Activated T-helper 1 cell treated with anti-CD3 and anti-CD28 coated beads, Interleukin-2, amount 50 U/mL, for 16 hours (primary cell): Measurements from ENCODE around the gene GOLGA3.
"Not testable (repeated sequence)": the region's sequence is repeated elsewhere in the genome, so short reads cannot be mapped to it uniquely, and the experiment has no call there.

Experiments
- DNase-seq, 2 donors: peaks; one replicate each; pipeline ENCODE4 v3.0.0-alpha.2; 2020; ENCODE audit warnings: low read depth in 1 of 2, low spot score in 1 of 2

GOLGA3 gene

DNA sequence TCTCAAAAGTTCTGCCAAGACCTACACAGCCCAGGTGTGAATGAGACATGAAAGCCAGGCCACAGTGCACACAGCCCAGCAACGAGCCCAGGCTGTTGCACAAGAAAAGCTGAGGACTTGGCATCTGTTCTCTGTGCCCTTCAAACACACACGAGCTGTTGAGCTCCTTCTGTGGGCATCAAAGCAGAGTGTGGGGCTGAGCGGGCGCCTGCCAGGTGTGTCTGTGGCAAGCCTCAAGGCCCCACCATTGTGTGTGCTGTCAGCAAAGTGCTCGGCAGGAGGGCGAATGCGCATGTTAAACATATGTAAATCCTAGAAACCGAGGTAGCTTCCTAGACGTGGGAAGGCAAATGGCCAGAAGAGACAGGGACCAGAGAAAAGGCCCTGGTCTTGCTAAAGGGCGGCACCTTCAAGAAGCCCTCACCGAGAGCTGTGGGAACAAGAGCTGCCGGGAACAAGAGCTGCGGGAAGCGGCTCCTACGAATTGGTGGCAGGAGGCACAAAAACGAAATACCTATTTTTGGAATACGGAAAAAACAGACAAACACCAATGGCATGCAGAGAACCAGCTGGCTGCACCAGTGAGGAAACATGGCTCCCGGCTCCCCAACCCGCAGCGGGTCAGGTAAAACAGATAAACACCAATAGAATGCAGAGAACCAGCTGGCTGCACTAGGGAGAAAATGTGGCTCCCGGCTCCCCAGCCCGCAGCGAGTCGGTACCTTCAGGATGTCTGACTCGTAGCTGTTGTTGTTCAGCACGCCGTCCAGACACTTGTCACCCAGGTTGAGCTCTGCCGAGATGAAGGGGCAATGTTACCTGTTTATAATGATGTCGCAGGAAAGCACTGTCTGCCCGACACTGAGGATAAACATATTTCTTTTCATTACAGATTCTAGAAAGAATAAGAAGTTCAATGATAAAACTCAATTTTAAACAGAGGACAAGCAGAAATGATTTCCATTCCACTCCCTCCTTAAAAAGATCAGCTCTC is 19.0 kb upstream of the GOLGA3 start:
- no peak for DNase-seq

- not testable (repeated sequence) for DNase-seq
Measured at GRCh38 chr12:132844681-132845080, 16.0 kb upstream of the GOLGA3 start.

- DNase-seq, result no peak
Measured at GRCh38 chr12:132842449-132843045, 13.9 kb upstream of the GOLGA3 start.

DNA sequence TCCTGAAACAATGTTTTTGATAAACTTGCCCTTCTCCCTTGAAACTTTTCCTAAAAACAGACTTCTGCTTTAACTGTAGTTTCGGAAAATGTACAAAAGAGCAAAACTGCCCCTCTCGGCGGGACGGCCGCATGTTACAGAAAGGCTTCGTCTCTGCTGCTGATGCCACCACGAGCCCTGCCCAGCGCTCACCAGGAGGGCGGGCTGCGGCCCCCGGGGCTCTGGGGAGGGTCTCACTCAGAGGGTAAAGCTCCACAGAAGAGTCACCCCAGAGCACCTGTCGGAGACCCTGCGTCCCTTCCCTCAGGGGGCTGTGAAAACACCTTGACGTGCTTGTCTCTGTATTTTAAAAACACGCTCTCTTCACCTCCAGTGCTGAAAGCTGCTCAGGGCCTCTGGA is 12.5 kb upstream of the GOLGA3 start:
- DNase-seq, result no peak

DNA sequence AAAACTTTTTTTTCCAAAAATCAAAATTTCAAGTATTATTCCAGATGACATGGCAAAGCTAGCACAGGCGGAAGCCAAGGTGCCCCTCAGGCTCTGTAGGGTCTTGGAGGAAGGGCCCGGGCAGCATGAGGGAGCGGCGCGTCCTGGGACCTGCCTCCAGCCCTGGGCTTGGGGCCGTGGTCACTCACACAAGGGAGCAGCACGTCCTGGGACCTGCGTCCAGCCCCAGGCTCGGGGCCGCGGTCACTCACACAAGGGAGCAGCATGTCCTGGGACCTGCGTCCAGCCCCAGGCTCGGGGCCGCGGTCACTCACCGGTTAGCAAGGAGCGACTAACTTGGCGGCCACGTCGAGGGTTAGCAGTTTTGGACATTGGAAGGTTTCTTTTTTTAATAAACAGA is 11.9 kb upstream of the GOLGA3 start:
- DNase-seq, result no peak

- DNase-seq, result no peak
Measured at GRCh38 chr12:132839558-132840235, 11.0 kb upstream of the GOLGA3 start.

DNA sequence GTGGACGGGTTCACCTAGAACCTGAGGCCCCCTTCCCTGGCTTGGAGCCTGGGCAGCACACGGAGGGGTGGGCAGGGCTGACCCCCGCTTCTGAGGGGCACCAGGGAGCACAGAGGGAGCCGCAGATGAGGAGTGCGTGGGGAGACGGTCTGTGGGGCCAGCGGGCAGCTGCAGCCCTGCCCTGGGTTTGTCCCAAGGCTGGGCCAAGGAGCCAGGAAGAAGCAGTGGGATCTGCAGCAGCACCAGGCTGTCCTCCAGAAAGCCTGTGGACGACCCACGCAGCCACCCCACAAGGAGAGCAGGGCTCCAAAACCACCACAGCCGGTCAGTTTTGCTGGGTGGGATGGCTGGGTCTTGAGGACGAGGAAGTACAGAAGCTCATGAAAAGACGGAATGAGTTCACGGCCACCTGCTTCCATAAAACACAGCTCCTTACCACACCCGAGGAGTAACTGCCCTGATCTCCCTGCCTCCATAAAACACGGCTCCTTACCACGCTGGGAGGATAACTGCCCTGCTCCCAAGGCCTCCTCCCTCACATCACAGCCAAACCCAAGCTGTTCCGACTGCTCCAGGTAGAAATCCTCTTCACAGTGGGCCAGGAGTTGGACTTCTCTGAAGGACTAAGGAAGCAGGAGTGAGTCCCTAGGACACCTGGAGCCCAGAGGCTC is 9.9 kb upstream of the GOLGA3 start:
- DNase-seq, result no peak

- DNase-seq, result no peak
Measured at GRCh38 chr12:132837693-132838409, 9.2 kb upstream of the GOLGA3 start.

DNA sequence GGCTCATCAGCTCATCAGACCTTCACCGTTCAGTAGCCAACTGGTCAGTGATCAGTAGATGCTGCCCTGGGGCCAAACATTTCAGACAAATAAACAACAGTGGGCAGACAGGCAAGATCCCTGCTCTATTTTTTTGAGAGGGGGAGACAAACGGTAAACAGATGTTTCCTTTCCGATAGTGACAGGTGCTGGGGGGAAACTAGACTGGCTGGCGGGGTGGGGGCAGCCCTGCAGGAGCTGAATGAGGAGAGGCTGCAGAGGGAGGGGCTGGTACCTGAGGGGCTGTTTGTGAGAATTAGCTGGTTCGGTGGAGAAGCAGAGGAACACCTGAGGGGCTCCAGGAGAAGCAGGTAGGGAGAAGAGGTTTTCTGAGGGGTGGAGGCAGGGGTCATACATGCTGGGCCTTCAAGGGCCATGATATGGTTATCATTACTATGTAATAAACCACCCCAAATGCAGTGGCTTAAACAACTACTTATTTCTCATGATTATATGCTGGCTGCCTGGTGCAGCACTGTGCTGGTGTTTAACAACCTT is 8.2 kb upstream of the GOLGA3 start:
- no peak for DNase-seq

- not testable (repeated sequence) for DNase-seq
Measured at GRCh38 chr12:132836230-132836629, 7.6 kb upstream of the GOLGA3 start.

DNA sequence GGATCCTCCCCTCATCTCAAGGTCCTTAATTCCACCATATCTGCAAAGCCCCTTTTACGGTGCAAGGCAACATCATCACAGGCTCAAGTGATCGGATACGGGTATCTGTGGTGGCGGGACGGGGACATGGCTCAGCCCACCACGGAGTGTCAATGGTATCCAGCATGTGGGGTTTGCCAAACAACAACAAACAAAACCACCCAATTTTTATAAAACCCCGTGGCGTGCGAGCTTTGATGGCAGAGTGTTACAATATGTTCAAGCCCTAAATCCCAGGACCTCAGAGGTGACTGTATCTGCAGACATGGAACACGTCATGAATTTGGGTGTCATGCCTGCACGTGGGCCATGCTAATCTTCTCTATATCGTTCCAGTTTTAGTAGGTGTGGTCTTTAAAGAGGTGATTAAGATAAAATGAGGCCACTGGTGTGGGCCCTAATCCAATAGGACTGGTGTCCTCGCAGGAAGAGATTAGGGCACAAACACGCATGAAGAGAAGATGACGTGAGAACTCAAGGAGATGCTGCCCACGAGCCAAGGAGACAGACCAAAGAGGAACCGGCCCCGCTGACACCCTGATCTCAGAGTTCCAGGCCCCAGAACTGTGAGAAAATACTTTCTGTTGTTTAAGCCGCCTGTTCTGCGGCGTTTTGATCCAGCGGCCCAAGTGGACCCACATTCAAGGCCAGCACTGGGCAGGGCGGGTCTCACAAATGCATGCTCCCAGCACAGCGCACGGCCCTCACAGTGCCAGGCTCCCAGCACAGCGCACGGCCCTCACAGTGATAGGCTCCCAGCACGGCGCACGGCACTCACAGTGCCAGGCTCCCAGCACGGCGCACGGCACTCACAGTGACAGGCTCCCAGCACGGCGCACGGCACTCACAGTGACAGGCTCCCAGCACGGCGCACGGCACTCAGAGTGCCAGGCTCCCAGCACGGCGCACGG is 6.7 kb upstream of the GOLGA3 start:
- no peak for DNase-seq

DNA sequence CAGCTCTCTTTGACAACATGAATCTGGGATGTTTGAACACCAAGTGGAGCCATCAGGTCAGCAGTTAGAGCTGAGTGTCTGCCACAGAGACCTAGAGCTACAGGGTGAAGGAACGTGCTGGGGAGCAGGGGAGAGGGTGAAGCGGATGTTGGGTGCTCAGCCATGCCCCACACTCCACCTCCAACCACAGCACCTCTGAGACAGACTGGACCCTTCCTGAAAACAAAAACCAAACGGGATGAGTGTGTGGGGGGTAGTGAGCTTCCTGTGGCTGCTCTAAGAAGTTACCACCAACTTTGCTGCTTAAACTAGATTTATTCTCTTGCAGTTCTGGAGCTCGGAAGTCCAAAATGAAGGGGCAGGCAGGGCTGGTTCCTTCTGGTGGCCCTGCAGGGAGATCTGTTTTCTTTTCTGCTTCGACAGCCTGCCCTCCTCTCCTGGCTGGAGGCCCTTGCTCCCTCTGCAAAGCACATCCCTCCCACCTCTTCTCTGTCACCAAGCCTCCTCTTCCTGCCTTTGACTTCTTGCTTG is 5.6 kb upstream of the GOLGA3 start:
- no peak for DNase-seq

GRCh38 chr12:132833341-132833740 is 4.7 kb upstream of the GOLGA3 start:
- no peak for DNase-seq

GRCh38 chr12:132831771-132832170 is 3.1 kb upstream of the GOLGA3 start:
- no peak for DNase-seq

GRCh38 chr12:132827763-132828703 is 636 bp downstream of the GOLGA3 start:
- no peak for DNase-seq

DNA sequence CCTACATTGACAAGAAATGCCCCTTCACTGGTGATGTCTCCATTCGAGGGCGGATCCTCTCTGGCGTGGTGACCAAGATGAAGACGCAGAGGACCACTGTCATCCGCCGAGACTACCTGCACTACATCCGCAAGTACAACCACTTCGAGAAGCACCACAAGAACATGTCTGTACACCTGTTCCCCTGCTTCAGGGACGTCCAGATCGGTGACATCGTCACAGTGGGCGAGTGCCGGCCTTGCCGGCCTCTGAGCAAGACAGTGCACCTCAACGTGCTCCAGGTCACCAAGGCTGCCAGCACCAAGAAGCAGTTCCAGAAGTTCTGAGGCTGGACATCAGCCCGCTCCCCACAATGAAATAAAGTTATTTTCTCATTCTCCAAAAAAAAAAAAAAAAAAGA is 2.8 kb downstream of the GOLGA3 start:
- DNase-seq, result no peak

DNA sequence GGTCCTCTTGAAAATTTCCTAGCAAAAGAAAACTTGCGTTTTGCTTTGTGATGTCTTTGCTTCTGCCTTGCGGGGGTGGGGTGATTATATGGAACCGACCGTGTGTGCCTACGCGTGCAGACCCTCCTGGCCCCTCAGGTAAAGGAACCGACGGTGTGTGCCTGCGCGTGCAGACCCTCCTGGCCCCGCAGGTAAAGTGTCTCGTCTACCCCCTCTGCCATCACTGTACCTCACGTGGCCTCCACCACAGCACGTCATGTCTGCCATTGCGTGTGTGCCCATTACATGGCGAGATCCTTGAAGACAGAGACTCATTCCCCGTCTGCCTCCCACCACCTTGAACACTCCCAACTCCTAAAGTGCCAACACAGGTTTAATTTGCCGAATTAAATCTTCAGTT is 3.6 kb downstream of the GOLGA3 start:
- no peak for DNase-seq

GRCh38 chr12:132824053-132824452 is 4.6 kb downstream of the GOLGA3 start:
- DNase-seq, result no peak
